ENCODE results near the gene TET2. TPM values are rescaled to one million over a fixed set of nuclear protein-coding genes. Genes with fewer than 3 reads are reported as not detected.

TET2 gene
- total RNA-seq, 1 experiment from 2014 or later, result 20.5 TPM

DNA sequence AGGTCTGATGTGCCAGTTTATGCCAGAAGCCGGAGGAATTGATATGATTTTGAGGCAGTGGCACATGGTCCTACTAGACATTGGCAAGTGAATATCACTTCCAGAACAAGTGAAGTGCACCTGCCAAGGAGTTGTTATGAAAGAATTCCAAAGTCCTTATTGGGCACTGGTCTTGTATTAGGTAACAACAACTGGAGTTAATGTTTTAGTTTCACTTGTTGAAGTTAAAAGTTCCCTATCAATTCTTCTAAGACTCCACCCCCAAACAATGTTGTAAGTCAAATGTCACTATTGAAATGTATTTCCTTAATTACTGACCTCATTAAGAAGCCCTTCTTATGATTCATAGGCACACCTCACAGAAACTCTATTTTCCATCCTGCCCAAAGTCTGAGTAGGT, 3.1 kb downstream of the TET2 start:
- no peak overlapping the region for H3K27ac Mint-ChIP-seq (ENCODE audit: low read depth, unreplicated experiment)
- no TSS peak for BruUV-seq (replicated peaks)
- H3K4me3 Mint-ChIP-seq (ENCODE audit: unreplicated experiment), result peak overlapping the region; percentile 95
- DNase-seq (ENCODE audit: unreplicated experiment), result peak; percentile 56
- intact Hi-C loops (cut with micrococcal nuclease), result loop anchor here (5.0 to 10.0 kb wide), 4 partner anchors 48 to 563 kb away; no protein-coding TSS in a partner anchor
- H3K4me1 Mint-ChIP-seq (ENCODE audit: insufficient read depth, unreplicated experiment), result peaks cover 27% of the 10 kb centered on the region
- TF ChIP-seq, protein P1, sequence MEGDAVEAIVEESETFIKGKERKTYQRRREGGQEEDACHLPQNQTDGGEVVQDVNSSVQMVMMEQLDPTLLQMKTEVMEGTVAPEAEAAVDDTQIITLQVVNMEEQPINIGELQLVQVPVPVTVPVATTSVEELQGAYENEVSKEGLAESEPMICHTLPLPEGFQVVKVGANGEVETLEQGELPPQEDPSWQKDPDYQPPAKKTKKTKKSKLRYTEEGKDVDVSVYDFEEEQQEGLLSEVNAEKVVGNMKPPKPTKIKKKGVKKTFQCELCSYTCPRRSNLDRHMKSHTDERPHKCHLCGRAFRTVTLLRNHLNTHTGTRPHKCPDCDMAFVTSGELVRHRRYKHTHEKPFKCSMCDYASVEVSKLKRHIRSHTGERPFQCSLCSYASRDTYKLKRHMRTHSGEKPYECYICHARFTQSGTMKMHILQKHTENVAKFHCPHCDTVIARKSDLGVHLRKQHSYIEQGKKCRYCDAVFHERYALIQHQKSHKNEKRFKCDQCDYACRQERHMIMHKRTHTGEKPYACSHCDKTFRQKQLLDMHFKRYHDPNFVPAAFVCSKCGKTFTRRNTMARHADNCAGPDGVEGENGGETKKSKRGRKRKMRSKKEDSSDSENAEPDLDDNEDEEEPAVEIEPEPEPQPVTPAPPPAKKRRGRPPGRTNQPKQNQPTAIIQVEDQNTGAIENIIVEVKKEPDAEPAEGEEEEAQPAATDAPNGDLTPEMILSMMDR (IDR thresholded peaks at IDR 0.05; ENCODE audit: unreplicated experiment), result no peak
- H3K9me3 Mint-ChIP-seq (ENCODE audit: unreplicated experiment), result no peaks in the 10 kb centered on the region
- H3K27me3 Mint-ChIP-seq (ENCODE audit: insufficient read depth, unreplicated experiment), result no peaks in the 10 kb centered on the region
- CTCF ChIA-PET, result interaction anchor here (0.7 kb wide), 1 partner anchor 159 kb away, joined by 3 read pairs; no protein-coding TSS in a partner anchor
- POLR2A ChIA-PET, result interaction anchor here (1.0 kb wide), 1 partner anchor 66 kb away, joined by 4 read pairs; no protein-coding TSS in a partner anchor
- H3K36me3 Mint-ChIP-seq (ENCODE audit: insufficient read depth, unreplicated experiment), result peaks cover 13% of the 10 kb centered on the region

DNA sequence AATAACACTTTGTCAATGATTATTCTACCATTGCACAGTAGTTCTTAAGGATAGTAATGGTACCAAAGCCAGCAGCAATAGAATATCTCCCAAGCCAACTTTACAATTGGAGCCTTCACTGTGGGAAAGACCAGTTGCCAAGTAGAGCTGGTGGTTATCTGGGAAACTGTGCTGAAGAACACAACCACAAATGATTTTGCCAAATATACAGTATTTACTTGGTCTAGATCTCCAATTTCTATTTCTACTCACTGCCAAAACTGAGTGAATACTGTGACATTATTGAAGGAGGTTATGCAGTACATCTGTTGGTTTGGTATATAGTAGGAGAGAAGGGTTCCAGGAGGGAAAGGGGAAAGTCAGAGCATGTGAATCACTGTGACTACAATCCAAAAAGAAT, 3.8 kb downstream of the TET2 start:
- Mint-ChIP-seq H3K36me3 (ENCODE audit: insufficient read depth, unreplicated experiment) (peaks cover 13% of the 10 kb centered on the region), H3K27ac (ENCODE audit: low read depth, unreplicated experiment) (peak overlapping the region; percentile 82), H3K4me3 (ENCODE audit: unreplicated experiment) (no peak overlapping the region), H3K4me1 (ENCODE audit: insufficient read depth, unreplicated experiment) (peaks cover 30% of the 10 kb centered on the region), H3K9me3 (ENCODE audit: unreplicated experiment) (no peaks in the 10 kb centered on the region), H3K27me3 (ENCODE audit: insufficient read depth, unreplicated experiment) (no peaks in the 10 kb centered on the region)
- TF ChIP-seq, protein P1 (IDR thresholded peaks at IDR 0.05; ENCODE audit: unreplicated experiment), result no peak
- intact Hi-C loops (cut with micrococcal nuclease), result no loop called here
- POLR2A ChIA-PET, result no interaction called here
- CTCF ChIA-PET, result interaction anchor here (1.0 kb wide), 1 partner anchor 321 kb away, joined by 3 read pairs; no protein-coding TSS in a partner anchor
- no TSS peak for BruUV-seq (replicated peaks)
- no peak for DNase-seq (ENCODE audit: unreplicated experiment)

DNA sequence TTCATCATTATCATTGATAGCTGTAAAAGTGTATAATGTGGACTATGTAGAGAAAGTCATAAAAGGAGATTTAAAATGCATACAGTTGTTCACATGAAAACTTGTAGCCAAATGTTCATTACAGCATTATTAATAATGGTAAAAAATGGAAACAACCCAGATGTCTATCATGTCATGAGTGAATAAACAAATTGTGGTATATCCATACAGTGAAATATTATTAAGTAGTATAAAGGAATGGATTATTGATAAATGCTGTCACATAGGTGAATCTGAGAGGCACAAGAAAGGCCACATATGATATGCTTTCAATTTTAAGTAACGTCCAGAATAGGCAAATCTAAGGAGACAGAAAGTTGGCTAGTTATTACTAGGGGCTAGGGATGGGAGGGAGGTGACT, 7.1 kb downstream of the TET2 start:
- Mint-ChIP-seq H3K36me3 (ENCODE audit: insufficient read depth, unreplicated experiment) (peaks cover 13% of the 10 kb centered on the region), H3K27me3 (ENCODE audit: insufficient read depth, unreplicated experiment) (no peaks in the 10 kb centered on the region), H3K4me1 (ENCODE audit: insufficient read depth, unreplicated experiment) (peaks cover 32% of the 10 kb centered on the region), H3K4me3 (ENCODE audit: unreplicated experiment) (no peak overlapping the region), H3K27ac (ENCODE audit: low read depth, unreplicated experiment) (no peak overlapping the region), H3K9me3 (ENCODE audit: unreplicated experiment) (no peaks in the 10 kb centered on the region)
- intact Hi-C loops (cut with micrococcal nuclease), result no loop called here
- BruUV-seq (replicated peaks), result no TSS peak
- no peak for DNase-seq (ENCODE audit: unreplicated experiment)
- POLR2A ChIA-PET, result interaction anchor here (1.2 kb wide), 1 partner anchor 320 kb away, joined by 3 read pairs; the partner anchor contains the start of gene PPA2
- TF ChIP-seq, protein P1 (IDR thresholded peaks at IDR 0.05; ENCODE audit: unreplicated experiment), result no peak
- CTCF ChIA-PET, result interaction anchor here (0.5 to 0.8 kb wide), 2 partner anchors 202 to 318 kb away, joined by 3 to 5 read pairs; no protein-coding TSS in a partner anchor

DNA sequence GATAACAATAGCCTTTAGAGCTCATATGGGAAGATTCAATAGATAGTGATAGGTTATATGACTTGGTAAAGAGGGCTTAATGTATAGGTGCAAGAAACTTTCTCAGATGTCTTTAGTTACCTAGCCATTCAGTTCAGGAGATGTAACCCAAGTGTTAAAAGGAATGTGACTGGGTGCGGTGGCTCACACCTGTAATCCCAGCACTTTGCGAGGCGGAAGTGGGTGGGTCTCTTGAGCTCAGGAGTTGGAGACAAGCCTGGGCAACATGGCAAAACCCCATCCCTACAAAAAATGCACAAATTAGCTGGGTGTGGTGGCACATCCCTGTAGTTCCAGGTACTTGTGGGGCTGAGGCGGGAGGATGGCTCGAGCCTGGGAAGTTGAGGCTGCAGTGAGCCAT, 7.9 kb downstream of the TET2 start:
- no peak for DNase-seq (ENCODE audit: unreplicated experiment)
- TF ChIP-seq, protein P1 (IDR thresholded peaks at IDR 0.05; ENCODE audit: unreplicated experiment), result no peak
- Mint-ChIP-seq H3K27me3 (ENCODE audit: insufficient read depth, unreplicated experiment) (no peaks in the 10 kb centered on the region), H3K36me3 (ENCODE audit: insufficient read depth, unreplicated experiment) (peaks cover 13% of the 10 kb centered on the region), H3K9me3 (ENCODE audit: unreplicated experiment) (no peaks in the 10 kb centered on the region), H3K4me1 (ENCODE audit: insufficient read depth, unreplicated experiment) (peaks cover 30% of the 10 kb centered on the region), H3K27ac (ENCODE audit: low read depth, unreplicated experiment) (no peak overlapping the region), H3K4me3 (ENCODE audit: unreplicated experiment) (no peak overlapping the region)
- CTCF ChIA-PET, result interaction anchor here (0.5 to 0.8 kb wide), 2 partner anchors 203 to 317 kb away, joined by 3 to 5 read pairs; no protein-coding TSS in a partner anchor
- BruUV-seq (replicated peaks), result no TSS peak
- intact Hi-C loops (cut with micrococcal nuclease), result no loop called here
- POLR2A ChIA-PET, result interaction anchor here (1.2 kb wide), 1 partner anchor 319 kb away, joined by 3 read pairs; the partner anchor contains the start of gene PPA2
